Jurkat, Clone E6-1 (cell line): ENCODE data around the gene CCNO. TPM values are rescaled to one million over a fixed set of nuclear protein-coding genes. Genes with fewer than 3 reads are reported as not detected.

ENCODE experiments used
- DNase-seq: peaks from one replicate; pipeline ENCODE4 v3.0.0-alpha.2; 2011; ENCODE audit warnings: low read depth, low spot score
- H3K4me3 ChIP-seq: 2 replicates; pipeline ENCODE4 v1.5.1; 2011; ENCODE audit warnings: mild to moderate bottlenecking, low read length, control low read depth, moderate library complexity
- polyA plus RNA-seq: library from polyadenylated mRNA; unstranded; fragments of >200 nt; gene quantifications from one replicate; pipeline ENCODE4 v1.2.1, GENCODE V29; 2012; ENCODE audit warnings: missing spikeins; ENCODE audit not compliant: insufficient read length, insufficient read depth

CCNO gene, protein sequence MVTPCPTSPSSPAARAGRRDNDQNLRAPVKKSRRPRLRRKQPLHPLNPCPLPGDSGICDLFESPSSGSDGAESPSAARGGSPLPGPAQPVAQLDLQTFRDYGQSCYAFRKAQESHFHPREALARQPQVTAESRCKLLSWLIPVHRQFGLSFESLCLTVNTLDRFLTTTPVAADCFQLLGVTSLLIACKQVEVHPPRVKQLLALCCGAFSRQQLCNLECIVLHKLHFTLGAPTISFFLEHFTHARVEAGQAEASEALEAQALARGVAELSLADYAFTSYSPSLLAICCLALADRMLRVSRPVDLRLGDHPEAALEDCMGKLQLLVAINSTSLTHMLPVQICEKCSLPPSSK
- 11.0 TPM for polyA plus RNA-seq

DNA sequence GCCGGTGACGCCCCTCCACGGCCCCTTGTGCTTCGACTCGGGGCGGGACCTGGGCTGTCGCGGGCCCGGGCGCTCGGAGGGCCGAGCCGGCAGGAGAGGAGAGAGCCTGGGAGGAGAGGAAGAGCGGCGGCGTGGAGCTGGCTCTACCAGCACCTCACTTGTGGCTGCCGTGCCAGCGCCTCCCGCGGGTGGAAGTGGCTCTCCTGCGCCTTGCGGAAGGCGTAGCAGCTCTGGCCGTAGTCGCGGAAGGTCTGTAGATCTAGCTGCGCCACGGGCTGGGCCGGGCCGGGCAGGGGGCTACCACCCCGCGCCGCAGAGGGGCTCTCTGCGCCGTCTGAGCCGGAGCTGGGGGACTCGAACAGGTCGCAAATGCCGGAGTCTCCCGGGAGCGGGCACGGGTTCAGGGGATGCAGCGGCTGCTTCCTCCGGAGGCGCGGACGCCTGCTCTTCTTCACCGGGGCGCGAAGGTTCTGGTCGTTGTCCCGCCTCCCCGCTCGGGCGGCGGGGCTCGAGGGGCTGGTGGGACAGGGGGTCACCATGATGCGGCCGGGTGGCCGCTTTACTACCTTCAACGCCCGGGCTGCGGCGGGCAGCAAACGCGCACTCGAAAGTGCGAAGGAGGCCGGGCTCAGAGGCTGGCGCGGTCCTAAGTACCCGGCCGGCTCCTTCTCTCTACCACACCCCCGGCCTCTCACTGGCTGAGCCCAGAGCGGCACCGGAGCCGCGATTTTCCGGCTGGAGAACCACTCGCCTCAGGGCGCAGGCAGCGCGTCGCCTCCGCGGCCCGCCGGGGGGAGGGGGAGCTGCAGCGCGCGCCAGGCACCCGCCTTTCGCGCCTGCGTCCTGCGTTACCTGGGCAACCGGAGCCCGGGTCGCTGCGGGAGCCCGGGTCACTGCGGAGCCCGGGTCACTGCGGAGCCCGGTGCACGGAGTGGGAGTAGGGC, at the start of gene CCNO:
CCNO (minus strand) TSS at position 624 of the 944 bp plus-strand sequence; CDS start at position 539, 85 bp downstream.
- H3K4me3 ChIP-seq = peak within 1 kb of the TSS; percentile 53
- DNase-seq = peak; percentile 64

DNA sequence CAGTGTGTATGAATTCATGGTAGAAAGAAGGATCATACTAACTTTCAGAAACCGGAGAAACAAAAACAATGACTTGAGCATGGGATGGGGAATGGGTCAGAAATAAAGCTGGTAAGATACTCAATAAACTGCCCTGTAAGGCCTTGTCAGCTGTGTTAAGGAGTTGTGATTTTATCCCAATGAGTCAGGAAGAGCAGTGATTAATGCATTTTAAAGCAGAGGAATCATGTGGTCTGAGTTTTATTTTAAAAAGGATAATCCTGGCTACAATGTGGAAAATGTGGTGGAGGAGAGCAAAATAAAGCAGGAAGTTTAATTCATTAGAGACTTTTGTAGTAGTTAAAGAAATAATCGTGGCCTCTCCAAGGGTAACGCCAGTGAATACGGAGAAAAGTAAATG, 45.4 kb upstream of the CCNO start:
- H3K4me3 ChIP-seq = no peak overlapping the region

DNA sequence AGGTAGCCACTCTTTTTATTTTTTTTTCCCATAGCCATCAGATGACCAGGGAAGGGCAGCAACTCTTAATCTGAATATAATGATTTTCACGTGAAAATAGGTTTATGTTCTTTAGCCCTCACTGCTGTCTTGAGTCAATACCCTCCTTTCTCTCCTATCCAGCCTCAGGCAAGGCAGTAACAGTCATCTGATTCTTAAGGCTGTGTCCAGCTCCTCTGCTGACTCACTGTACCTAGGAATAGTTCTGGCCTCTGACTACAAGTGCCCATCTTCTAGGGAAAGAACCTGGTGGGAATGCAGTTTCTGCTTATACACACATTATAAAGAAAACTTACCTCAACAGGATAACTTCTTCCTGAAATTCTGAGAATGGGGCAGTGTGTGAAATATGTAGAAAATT, 43.4 kb upstream of the CCNO start:
- DNase-seq = no peak
- no peak overlapping the region for H3K4me3 ChIP-seq

More for the DNA sequence above, 45.4 kb upstream of the CCNO start:
- DNase-seq = no peak

DNA sequence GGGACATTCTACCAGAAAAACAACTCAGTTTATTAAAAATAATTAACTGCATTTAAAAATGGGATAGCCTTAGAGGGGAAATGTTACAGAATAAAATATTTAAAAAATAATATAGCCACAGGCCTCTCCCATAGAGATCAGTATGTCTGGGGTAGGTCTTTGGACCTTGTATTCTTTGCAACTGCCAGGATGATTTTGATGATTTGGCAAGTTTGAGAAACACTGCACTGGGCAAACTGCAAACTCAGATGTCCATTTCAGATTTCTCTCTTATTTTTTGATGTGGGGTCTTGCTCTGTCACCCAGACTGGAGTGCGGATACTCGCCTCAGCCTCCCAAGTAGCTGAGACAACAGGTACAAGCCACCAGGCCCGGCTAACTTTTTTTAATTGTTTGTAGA, 24.9 kb upstream of the CCNO start:
- DNase-seq = no peak
- no peak overlapping the region for H3K4me3 ChIP-seq

DNA sequence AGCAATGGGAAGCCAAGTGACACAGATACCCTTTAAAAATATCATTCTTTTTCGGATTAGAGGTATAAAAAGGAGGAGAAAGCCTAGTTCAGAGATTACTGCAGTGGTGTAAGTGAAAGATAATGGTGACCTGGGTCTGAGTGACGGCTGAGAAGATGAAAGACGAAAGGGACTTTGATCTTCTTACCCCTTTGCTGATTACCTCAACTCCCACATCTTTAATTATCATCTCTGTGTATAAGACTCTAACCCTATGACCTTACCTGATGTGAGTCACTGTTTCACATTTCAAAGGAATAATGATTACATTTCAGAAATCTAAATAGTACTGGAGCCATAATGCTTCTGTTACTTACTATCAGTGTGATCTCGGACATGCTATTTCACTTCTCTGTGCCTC, 21.4 kb upstream of the CCNO start:
- no peak for DNase-seq
- no peak overlapping the region for H3K4me3 ChIP-seq

DNA sequence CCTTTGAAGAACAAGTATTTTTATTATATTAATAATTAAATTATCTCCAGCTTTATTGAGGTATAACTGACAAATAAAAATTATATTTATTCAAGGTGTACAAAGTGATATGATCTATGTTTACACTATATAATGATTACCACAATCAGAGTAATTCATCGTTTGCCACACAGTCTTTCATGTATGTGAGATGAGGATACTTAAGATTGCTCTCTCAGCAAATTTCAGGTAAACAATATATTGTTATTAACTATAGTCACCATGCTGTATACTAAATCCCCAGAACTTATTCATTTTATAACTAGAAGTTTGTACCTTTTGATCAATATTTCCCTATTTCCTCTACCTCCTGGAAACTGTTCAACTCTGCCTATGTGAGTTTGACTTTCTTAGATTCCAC, 16.7 kb upstream of the CCNO start:
- no peak overlapping the region for H3K4me3 ChIP-seq
- no peak for DNase-seq

DNA sequence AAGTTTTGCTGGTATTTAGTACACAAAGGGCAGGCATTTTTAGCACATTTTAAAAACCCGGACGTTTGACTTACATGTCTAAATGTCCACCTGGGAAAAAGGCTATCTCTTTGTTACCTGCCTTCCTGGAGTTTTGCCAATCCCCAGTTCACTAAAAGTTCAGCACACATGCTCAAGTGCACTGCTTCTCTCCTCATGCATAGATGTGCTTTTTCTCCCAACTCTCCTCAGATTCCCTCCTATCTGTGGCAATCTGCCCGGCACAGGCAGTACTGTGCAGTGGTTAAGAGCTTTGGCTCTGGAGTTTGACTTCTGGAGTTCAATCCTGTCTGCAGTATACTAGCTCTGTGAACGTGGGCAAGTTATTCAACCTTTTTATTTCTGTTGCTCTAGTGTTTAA, 8.3 kb upstream of the CCNO start:
- H3K4me3 ChIP-seq = no peak overlapping the region
- DNase-seq = no peak

DNA sequence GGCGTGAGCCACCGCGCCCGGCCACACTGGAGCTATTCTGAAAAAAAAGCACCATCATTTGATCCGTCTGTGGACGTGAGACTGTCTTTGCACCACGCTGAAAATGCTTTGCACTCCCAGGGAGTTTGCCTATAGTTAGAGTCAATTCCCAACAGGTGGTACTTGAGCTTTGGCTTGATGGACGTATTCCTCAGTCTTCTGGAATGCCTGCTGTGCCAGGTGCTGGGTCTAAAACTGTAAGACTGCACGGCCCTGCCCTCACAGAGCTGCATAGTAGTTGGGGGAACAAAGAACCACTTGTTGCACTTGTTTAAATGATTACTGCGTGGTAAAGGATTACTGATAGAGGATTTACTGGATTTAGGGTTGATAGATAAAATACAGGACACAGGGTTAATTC, 3.4 kb upstream of the CCNO start:
- no peak overlapping the region for H3K4me3 ChIP-seq
- DNase-seq = no peak

DNA sequence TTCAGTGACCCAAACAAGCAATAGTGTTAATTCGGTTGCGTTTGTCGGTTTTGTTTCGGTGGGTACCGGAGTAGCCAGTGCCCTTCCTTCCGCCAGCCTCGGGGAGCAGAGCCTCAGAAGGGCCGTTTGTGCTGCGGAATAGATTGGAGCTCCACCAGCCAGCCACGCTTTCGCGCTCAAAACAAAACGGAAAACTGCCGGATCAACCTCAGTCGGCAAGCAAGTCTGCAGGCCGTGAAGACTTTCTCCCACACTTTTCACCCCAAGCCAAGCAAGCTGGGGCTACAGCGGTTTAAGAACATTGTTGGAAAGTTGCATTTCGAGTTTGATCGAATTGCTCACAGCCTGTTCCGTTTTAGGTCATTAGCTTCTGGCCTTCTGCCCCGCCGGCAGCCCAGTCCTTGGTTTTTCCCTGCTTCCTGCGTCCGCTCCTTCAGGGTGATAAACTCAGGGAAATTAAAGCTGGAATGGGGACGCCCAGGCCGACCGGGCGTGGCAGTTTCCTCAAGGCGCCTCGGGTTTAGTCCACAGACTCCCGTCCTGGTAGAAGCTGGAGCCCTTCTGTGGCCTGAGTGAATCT, 803 bp upstream of the CCNO start:
- H3K4me3 ChIP-seq = peak overlapping the region; percentile 53
- DNase-seq = no peak

DNA sequence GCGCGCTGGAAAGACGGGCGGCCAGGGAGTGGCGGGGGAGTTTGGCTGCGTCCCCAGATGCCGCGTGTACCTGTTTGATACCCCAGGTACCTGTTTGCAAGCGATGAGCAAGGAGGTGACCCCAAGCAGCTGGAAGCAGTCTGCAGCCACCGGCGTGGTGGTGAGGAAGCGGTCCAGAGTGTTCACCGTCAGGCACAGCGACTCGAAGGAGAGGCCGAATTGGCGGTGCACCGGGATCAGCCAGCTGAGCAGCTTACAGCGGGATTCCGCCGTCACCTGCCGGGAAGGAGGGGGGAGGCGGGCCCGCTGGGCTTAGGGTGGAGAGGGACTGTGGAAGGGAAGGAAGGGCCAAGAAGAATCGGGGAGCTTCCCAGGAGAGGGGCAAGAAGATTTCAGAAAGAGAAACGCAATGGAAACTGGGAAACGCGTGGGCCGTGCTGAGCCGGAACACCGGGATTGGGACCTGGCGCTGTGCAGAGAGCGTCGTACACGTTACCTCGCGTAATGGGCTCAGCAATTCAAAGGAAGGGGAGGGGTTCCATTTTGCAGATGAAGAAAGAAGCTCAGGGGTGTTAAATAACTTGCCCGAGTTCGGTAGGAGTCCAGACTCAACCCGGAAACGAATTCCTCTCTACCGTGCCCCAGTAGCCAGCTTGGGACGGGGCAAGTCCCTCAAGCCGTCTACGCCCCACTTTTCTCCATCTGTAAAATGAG, 980 bp downstream of the CCNO start:
- H3K4me3 ChIP-seq = peak overlapping the region; percentile 53
- DNase-seq = no peak

DNA sequence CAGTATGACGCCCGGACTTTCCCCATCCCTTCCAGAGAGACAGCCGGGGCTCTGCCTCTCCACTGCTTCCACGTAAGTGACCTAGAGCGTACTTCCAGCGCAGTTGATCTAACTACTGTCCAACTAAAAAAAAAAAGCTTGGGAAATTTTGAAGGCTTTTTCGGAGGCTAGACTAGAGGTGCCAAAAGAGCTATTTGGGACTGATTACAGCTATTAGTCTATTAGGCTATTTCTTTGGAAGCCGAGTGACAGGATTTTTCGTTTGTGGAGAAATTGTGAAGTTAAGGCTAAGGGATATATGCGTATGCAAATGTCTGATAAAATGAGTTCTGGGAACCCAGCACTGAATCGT, 1.5 kb downstream of the CCNO start:
- H3K4me3 ChIP-seq = peak overlapping the region; percentile 13; the same call in 1 of the 2 replicates
- no peak for DNase-seq

DNA sequence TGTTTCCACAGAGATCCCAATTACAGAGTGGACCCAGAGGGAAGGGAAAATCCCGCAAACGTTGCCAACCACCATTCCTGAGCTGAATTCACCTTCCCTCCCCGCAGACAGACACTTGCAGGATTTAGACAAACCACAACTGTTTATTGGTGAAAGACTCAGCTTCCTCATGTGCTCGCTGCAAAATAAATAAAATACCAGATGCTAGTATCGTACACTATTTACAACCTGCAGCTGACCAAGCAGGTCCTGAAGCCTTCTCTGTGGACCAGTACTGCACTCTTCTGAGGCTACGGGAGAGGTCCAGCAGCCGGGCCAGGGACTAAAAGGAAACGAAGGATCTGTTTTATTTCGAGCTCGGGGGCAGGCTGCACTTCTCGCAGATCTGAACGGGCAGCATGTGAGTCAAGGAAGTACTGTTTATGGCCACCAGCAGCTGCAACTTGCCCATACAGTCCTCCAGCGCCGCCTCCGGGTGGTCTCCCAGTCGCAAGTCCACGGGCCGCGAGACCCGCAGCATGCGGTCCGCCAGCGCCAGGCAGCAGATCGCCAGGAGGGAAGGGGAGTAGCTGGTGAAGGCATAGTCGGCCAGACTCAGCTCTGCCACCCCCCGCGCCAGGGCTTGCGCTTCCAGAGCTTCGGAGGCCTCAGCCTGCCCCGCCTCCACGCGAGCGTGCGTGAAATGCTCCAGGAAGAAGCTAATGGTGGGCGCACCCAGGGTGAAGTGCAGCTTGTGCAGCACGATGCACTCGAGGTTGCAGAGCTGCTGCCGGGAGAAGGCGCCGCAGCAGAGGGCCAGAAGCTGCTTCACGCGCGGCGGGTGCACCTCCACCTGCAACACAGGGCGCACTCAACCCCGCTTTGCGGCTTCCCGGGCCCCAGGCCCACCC, 2.1 kb downstream of the CCNO start:
- peak overlapping the region; percentile 13 for H3K4me3 ChIP-seq
- DNase-seq = no peak

DNA sequence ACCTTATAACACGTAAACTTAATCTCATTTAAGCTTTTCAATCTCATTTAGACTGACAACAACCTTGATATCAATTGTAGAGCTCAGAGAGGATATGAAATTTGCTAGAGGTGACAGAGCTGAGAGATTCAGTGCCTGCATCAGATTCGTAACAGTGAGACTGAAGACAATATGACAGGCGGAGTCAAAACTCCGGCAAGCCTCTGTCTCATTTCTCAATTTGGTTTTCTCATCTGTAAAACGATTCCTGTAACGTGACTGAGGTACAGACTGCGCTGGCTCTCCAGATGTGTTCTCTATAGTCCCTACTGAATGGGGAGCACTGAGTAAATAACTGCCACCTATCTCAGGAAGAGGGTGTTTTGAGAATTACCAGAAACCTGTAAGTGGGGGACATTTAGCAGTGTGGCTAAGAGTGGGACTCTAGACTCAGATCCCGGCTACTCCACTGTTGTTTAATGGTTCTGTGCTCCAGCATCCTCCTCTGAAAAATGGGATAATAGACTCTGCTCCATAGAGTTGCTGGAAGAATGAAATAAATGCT, 3.2 kb downstream of the CCNO start:
- no peak overlapping the region for H3K4me3 ChIP-seq
- no peak for DNase-seq

DNA sequence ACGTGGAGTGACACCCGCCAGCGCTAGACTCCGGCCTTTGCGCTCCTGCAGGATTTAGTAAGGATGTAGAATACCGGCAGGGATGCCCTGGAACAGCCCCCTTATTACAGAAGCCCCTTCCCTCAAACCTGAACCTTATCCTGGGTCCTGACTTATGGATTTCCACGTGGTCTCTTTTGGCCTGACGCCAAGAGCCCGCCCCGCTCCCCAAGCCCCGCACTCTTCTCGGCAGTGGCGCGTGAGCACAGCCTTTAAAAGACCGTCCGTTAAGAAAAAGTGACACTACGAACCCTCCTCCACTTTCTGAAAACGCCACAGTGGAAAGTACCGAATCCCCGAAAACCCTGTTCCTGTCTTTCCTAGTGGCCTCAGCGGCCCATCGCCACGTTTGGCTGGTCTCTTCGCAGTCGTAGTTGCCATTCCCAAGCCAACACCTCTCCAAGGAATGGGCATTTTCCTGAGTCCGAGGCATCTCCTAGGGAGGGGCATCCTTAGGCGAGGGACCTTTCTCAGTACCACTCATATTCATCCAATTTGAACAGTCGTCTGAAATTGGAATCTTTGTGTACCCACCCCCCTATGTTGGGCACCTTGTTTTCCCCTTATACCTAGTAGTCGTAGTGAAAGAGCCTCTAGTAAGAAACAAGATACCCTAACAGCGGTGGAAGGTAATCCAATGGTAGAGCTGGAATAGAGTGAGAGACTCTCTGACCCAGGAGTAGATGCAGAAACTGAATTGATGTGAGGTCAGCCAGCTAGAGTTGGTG, 5.6 kb downstream of the CCNO start:
- peak overlapping the region; percentile 58 for H3K4me3 ChIP-seq

DNA sequence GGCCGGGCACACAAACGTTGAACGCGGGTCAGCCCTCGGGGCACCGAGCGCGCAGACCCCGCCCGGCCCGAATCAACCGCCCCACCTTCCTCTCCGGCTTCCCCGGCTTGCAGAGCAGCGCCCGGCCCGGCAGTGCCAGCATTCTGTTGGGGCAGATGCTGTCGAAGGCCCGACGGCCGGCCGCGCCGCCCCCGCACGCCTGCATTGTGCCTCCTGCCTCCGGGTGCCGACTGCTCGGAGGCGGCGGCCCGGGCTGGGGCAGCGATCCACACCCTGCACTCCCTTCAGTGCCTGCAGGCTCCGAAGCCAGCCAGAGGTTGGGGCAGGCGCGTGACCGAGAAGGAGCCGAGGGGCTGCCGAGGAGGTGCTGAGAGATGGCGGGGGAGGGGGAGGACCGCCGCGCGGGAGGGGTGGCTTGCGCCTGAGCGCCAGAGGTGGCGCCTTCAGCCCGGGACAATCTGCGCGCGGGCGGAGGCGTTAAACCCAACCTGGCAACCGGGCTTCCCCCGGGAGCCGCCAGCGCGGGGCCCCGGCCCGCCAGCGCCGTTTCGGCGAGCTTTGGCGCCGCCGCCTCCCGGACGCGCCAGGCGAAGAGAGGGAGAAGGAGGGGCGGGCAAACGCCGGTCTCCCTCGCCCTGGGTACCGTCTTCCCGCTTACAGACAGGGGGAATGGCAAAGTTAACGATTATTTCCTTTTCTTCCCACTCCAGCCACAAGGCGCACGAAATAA, 6.3 kb downstream of the CCNO start, which contains the start of gene MCIDAS:
MCIDAS (minus strand) TSS at position 382 of the 730 bp plus-strand sequence; CDS start at position 205, 177 bp downstream.
- peak within 1 kb of the TSS; percentile 58 for H3K4me3 ChIP-seq
- DNase-seq = peak; percentile 66

More for the DNA sequence above, 5.6 kb downstream of the CCNO start:
- no peak for DNase-seq
